Endodermal cell (in vitro differentiated cells): ENCODE measurements around the gene CD82. TPM values are rescaled to one million over a fixed set of nuclear protein-coding genes. Genes with fewer than 3 reads are reported as not detected.
"Not testable (repeated sequence)": the region's sequence is repeated elsewhere in the genome, so short reads cannot be mapped to it uniquely, and the experiment has no call there.

Experiments used
- DNase-seq: peaks from one replicate; pipeline ENCODE4 v3.0.0-alpha.2; 2017
- H3K27ac ChIP-seq: 2 replicates; pipeline ENCODE4 v1.5.1; 2013; ENCODE audit warnings: mild to moderate bottlenecking, low read depth, low read length, moderate library complexity
- H3K27me3 ChIP-seq: 2 replicates; pipeline ENCODE4 v1.6.1; 2013; ENCODE audit warnings: mild to moderate bottlenecking, low read length, moderate library complexity; ENCODE audit not compliant: insufficient read depth, control insufficient read depth, poor library complexity, severe bottlenecking
- H3K36me3 ChIP-seq: 2 replicates; pipeline ENCODE4 v1.7.0; 2013; ENCODE audit warnings: mild to moderate bottlenecking, low read length, moderate library complexity; ENCODE audit not compliant: control insufficient read depth, insufficient read depth
- H3K4me1 ChIP-seq: one replicate; pipeline ENCODE4 v1.7.0; 2013; ENCODE audit warnings: low read length; ENCODE audit not compliant: control insufficient read depth, insufficient read depth
- H3K4me3 ChIP-seq: 2 replicates; pipeline ENCODE4 v1.5.1; 2013; ENCODE audit warnings: mild to moderate bottlenecking, low read length, moderate library complexity
- H3K9ac ChIP-seq: 2 replicates; pipeline ENCODE4 v1.6.1; 2013; ENCODE audit warnings: mild to moderate bottlenecking, low read length, moderate library complexity; ENCODE audit not compliant: poor library complexity, severe bottlenecking; ENCODE audit errors: extremely low read depth
- H3K9me3 ChIP-seq: 2 replicates; pipeline ENCODE4 v1.6.1; 2013; ENCODE audit warnings: mild to moderate bottlenecking, low read length, moderate library complexity; ENCODE audit not compliant: control insufficient read depth
- H3K27ac Mint-ChIP-seq: 2 replicates; pipeline ENCODE4 v1.8.0; 2020; ENCODE audit warnings: mixed read lengths
- H3K27me3 Mint-ChIP-seq: 2 replicates; pipeline ENCODE4 v1.8.0; 2021; ENCODE audit warnings: mild to moderate bottlenecking, mixed read lengths; ENCODE audit not compliant: insufficient read depth
- H3K36me3 Mint-ChIP-seq: 2 replicates; pipeline ENCODE4 v1.8.0; 2020; ENCODE audit warnings: low read depth, mixed read lengths
- H3K4me1 Mint-ChIP-seq: 2 replicates; pipeline ENCODE4 v1.8.0; 2020; ENCODE audit warnings: mixed read lengths
- H3K4me3 Mint-ChIP-seq: 2 replicates; pipeline ENCODE4 v1.8.0; 2020; ENCODE audit warnings: mild to moderate bottlenecking, moderate library complexity, mixed read lengths
- H3K9me3 Mint-ChIP-seq: 2 replicates; pipeline ENCODE4 v1.8.0; 2020; ENCODE audit warnings: mild to moderate bottlenecking, mixed read lengths
- WGBS, 2 experiments: methylation state at CpG; one replicate each; pipeline versions ENCODE4 v1.1.5 to v1.1.7; 2013; ENCODE audit warnings: missing lambda C conversion rate in 2 of 2, mixed read lengths in 1 of 2; ENCODE audit not compliant: insufficient coverage in 1 of 2, insufficient read length in 1 of 2; 5-methylcytosine and 5-hydroxymethylcytosine counted together
- total RNA-seq, 2 donors: library from RNA; stranded (reverse); fragmentation: NEBNext Ultra II Directional in 1 of 2; extraction: Animal tissue kit (Norgen Biotek cat#: 25700) in 1 of 2; gene quantifications; 2 replicates in 1 of 2; 3 replicates in 1 of 2; pipeline ENCODE4 v1.2.1, GENCODE V29; 2021
- TF ChIP-seq, protein P1 (sequence below): fragments of 200-600 bp; sonication (generic); conservative IDR thresholded peaks from 2 replicates; pipeline ENCODE4 v1.5.0; 2021; ENCODE audit warnings: antibody characterized with exemption, mild to moderate bottlenecking

The CD82 gene
- total RNA-seq, 2 donors from 2014 or later: 1.7 to 3.0 TPM

DNA sequence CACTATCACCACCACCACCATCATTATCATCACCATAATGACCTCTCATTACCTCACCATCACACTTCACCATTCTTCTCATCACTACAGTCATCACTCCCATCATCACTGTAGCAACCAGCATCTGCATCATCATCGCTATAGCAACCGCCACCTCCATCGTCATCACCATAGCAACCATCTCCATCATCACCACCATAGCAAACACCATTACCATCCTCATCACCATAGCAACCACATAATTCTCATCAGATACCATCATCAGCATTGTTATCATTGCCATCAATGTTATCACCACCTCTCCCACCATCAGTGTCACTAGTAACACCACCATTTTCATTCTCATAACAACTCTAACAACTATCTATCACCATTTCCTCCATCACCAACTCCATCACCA lies 23.1 kb upstream of the CD82 start:
- no peaks in the 10 kb centered on the region for H3K4me1 ChIP-seq
- H3K9me3 ChIP-seq: no peaks in the 10 kb centered on the region
- H3K9ac ChIP-seq: no peak overlapping the region
- Mint-ChIP-seq H3K27ac (no peak overlapping the region), H3K36me3 (no peaks in the 10 kb centered on the region), H3K4me3 (no peak overlapping the region), H3K4me1 (peaks cover 12% of the 10 kb centered on the region), H3K9me3 (peaks cover 7% of the 10 kb centered on the region), H3K27me3 (peaks cover 14% of the 10 kb centered on the region)
- 96 to 100% methylated on average over 3 of the region's 3 CpGs for WGBS, 2 experiments
- H3K4me3 ChIP-seq: no peak overlapping the region
- no peak for DNase-seq
- TF ChIP-seq, protein P1, sequence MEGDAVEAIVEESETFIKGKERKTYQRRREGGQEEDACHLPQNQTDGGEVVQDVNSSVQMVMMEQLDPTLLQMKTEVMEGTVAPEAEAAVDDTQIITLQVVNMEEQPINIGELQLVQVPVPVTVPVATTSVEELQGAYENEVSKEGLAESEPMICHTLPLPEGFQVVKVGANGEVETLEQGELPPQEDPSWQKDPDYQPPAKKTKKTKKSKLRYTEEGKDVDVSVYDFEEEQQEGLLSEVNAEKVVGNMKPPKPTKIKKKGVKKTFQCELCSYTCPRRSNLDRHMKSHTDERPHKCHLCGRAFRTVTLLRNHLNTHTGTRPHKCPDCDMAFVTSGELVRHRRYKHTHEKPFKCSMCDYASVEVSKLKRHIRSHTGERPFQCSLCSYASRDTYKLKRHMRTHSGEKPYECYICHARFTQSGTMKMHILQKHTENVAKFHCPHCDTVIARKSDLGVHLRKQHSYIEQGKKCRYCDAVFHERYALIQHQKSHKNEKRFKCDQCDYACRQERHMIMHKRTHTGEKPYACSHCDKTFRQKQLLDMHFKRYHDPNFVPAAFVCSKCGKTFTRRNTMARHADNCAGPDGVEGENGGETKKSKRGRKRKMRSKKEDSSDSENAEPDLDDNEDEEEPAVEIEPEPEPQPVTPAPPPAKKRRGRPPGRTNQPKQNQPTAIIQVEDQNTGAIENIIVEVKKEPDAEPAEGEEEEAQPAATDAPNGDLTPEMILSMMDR: no peak
- no peaks in the 10 kb centered on the region for H3K36me3 ChIP-seq
- peaks cover 10% of the 10 kb centered on the region for H3K27me3 ChIP-seq
- H3K27ac ChIP-seq: no peak overlapping the region

DNA sequence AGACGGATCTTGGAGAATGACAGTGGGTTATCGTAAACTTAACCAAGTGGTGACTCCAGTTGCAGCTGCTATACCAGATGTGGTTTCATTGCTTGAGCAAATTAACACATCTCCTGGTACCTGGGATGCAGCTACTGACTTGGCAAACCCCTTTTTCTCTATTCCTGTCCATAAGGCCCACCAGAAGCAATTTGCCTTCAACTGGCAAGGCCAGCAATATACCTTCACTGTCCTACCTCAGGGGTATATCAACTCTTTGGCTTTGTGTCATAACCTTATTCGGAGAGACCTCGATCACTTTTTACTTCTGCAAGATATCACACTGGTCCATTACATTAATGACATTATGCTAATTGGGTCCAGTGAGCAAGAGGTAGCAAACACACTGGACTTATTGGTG lies 18.5 kb upstream of the CD82 start:
- H3K9me3 Mint-ChIP-seq, H3K9ac ChIP-seq, H3K4me3 Mint-ChIP-seq, H3K36me3 Mint-ChIP-seq, H3K4me1 ChIP-seq, H3K27ac Mint-ChIP-seq, H3K27me3 Mint-ChIP-seq, H3K27me3 ChIP-seq, H3K4me3 ChIP-seq, H3K27ac ChIP-seq, DNase-seq, H3K9me3 ChIP-seq, H3K36me3 ChIP-seq, H3K4me1 Mint-ChIP-seq: not testable (repeated sequence)
- WGBS, 2 experiments: 93 to 100% methylated on average over 3 to 4 of the region's 4 CpGs

DNA sequence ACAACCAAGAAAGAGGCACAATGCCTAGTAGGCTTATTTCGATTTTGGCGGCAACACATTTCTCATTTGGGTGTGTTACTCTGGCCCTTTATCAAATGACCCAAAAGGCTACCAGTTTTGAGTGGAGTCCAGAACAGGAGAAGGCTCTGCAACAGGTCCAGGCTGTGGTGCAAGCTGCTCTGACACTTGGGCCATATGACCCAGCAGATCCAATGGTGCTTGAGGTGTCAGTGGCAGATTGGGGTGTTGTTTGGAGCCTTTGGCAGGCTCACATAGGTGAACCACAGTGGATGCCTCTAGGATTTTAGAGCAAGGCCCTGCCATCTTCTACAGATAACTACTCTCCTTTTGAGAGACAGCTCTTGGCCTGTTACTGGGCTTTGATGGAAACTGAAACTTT lies 17.9 kb upstream of the CD82 start:
- H3K4me1 Mint-ChIP-seq, DNase-seq, H3K27me3 ChIP-seq, H3K27ac Mint-ChIP-seq, H3K27ac ChIP-seq, H3K4me3 ChIP-seq, H3K4me1 ChIP-seq, H3K9me3 ChIP-seq, H3K27me3 Mint-ChIP-seq, H3K4me3 Mint-ChIP-seq, H3K36me3 Mint-ChIP-seq, H3K36me3 ChIP-seq, H3K9ac ChIP-seq, H3K9me3 Mint-ChIP-seq: not testable (repeated sequence)
- 91 to 93% methylated on average over 2 of the region's 2 CpGs for WGBS, 2 experiments

DNA sequence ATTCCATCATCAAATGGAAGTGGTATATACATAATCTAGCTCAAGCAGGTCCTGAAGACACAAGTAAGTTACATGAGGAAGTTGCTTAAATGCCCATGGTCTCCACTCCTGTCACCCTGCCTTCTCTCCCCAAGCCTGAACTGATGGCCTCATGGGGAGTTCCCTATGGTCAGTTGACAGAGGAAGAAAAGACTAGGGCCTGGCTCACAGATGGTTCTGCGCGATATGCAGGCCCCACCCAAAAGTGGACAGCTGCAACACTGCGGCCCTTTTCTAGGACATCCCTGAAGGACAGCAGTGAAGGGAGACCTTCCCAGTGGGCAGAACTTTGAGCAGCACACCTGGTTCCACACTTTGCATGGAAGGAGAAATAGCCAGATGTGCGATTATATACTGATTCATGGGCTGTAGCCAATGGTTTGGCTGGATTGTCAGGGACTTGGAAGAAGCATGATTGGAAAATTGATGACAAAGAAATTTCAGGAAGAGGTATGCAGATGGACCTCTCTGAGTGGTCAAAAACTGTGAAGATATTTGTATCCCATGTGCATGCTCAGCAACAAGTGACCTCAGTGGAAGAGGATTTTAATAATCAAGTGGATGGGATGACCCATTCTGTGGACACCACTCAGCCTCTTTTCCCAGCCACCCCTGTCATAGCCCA lies 17.3 kb upstream of the CD82 start:
- Mint-ChIP-seq H3K4me3 (no peak overlapping the region), H3K4me1 (peaks cover 2% of the 10 kb centered on the region), H3K27me3 (peaks cover 2% of the 10 kb centered on the region), H3K9me3 (peaks cover 7% of the 10 kb centered on the region), H3K27ac (no peak overlapping the region), H3K36me3 (no peaks in the 10 kb centered on the region)
- no peak overlapping the region for H3K4me3 ChIP-seq
- DNase-seq: no peak
- H3K9me3 ChIP-seq: no peaks in the 10 kb centered on the region
- no peaks in the 10 kb centered on the region for H3K36me3 ChIP-seq
- no peaks in the 10 kb centered on the region for H3K4me1 ChIP-seq
- H3K9ac ChIP-seq: no peak overlapping the region
- no peak overlapping the region for H3K27ac ChIP-seq
- TF ChIP-seq, protein P1: no peak
- H3K27me3 ChIP-seq: no peaks in the 10 kb centered on the region
- 94 to 100% methylated on average over 4 of the region's 4 CpGs for WGBS, 2 experiments

DNA sequence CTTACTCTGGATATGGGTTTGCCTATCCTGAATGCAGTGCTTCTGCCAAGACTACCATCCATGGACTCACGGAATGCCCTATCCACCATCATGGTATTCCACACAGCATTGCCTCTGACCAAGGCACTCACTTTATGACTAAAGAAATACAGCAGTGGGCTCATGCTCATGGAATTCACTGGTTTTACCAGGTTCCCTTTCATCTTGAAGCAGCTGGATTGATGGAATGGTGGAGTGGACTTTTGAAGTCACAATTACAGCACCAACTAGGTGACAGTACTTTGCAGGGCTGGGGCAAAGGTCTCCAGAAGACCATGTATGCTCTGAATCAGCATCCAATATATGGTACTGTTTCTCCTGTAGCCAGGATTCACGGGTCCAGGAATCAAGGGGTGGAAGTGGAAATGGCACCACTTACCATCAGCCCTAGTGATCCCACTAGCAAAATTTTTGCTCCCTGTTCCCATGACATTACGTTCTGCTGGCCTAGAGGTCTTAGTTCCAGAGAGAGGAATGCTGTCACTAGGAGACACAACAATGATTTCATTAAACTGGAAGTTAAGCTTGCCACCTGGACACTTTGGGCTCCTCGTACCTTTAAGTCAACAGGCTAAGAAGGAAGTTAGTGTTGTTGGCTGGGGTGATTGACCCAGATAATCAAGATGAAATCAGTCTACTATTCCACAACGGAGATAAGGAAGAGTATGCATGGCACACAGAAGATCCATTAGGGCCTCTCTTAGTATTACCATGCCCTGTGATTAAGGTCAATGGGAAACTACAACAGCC lies 16.3 kb upstream of the CD82 start:
- WGBS, 2 experiments: 90 to 91% methylated on average over 2 to 5 of the region's 5 CpGs
- H3K9me3 Mint-ChIP-seq: not testable (repeated sequence)

More for the DNA sequence above, 16.3 kb upstream of the CD82 start:
- H3K4me1 Mint-ChIP-seq, H3K27me3 ChIP-seq, H3K36me3 Mint-ChIP-seq, H3K27ac ChIP-seq, H3K4me1 ChIP-seq, H3K4me3 Mint-ChIP-seq, H3K4me3 ChIP-seq, H3K9me3 ChIP-seq, H3K36me3 ChIP-seq, H3K9ac ChIP-seq, H3K27me3 Mint-ChIP-seq, H3K27ac Mint-ChIP-seq, DNase-seq: not testable (repeated sequence)
